ENCODE data around the gene RIMBP2.

- TF ChIP-seq CTCF (IDR thresholded peaks at IDR 0.05; ENCODE audit: low read depth, low read length) (no peak), EZH2phosphoT487 (IDR thresholded peaks at IDR 0.05; ENCODE audit: low read depth) (no peak)
Measured at GRCh38 chr12:130673036-130673705, 42.9 kb downstream of the RIMBP2 start.

Measured in OCI-LY3 (cell line).